ENCODE results near the gene ISL2. TPM values are rescaled to one million over a fixed set of nuclear protein-coding genes. Genes with fewer than 3 reads are reported as not detected.

ISL2 gene
- polyA plus RNA-seq, 3 donors = 0.40 to 2.3 (median 0.52) TPM

DNA sequence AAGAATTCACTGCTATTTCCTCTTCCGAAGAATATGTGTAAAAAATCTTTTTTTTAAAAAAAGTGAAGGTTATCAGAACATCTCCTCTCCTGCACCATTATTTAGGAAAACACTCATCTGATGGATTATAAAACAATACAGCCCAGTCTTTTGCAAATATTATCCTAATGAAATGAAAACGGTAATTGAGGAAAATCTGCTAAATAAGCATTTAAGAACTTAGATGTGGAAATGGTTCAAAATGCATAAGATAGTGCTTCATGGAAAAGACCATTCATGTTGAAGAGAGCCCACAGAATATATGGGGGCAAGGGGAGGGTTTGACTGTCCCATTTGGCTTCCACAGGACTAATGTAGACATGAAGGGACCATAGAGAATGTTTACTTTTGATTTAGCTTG, 47.8 kb downstream of the ISL2 start:
- no peak overlapping the region for H3K4me3 Mint-ChIP-seq
- no peaks in the 10 kb centered on the region for H4K20me1 ChIP-seq (ENCODE audit: insufficient read depth, low read length)
- no peaks in the 10 kb centered on the region for H3K79me2 ChIP-seq (ENCODE audit: insufficient read depth, low read length)
- no peak overlapping the region for H2AFZ ChIP-seq (ENCODE audit: insufficient read depth, low read depth, low read length, poor library complexity, severe bottlenecking)
- no peaks in the 10 kb centered on the region for H3K4me1 ChIP-seq (ENCODE audit: control insufficient read depth in 1 of 2, insufficient read depth in 2 of 2, low read length in 2 of 2)
- no peak overlapping the region for H3K4me3 ChIP-seq (replicated peaks in 1 of 3; ENCODE audit: low read depth in 2 of 3, low read length in 3 of 3)
- H3K9me3 Mint-ChIP-seq = peaks cover 0 to 2% (median 0%) of the 10 kb centered on the region in 7 donors
- no peak overlapping the region for H3K4me2 ChIP-seq (replicated peaks; ENCODE audit: extremely low read depth, low read length, poor library complexity, severe bottlenecking)
- TF ChIP-seq, protein P1, sequence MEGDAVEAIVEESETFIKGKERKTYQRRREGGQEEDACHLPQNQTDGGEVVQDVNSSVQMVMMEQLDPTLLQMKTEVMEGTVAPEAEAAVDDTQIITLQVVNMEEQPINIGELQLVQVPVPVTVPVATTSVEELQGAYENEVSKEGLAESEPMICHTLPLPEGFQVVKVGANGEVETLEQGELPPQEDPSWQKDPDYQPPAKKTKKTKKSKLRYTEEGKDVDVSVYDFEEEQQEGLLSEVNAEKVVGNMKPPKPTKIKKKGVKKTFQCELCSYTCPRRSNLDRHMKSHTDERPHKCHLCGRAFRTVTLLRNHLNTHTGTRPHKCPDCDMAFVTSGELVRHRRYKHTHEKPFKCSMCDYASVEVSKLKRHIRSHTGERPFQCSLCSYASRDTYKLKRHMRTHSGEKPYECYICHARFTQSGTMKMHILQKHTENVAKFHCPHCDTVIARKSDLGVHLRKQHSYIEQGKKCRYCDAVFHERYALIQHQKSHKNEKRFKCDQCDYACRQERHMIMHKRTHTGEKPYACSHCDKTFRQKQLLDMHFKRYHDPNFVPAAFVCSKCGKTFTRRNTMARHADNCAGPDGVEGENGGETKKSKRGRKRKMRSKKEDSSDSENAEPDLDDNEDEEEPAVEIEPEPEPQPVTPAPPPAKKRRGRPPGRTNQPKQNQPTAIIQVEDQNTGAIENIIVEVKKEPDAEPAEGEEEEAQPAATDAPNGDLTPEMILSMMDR (IDR thresholded peaks at IDR 0.05) = no peak
- H3K27me3 ChIP-seq (ENCODE audit: control insufficient read depth in 2 of 2, insufficient read depth in 2 of 2, low read length in 2 of 2) = no peaks in the 10 kb centered on the region
- H3K9ac ChIP-seq (ENCODE audit: insufficient read depth, low read length, poor library complexity, severe bottlenecking) = no peak overlapping the region
- H3K9me3 ChIP-seq (replicated peaks in 1 of 2; ENCODE audit: control insufficient read depth in 1 of 2, insufficient read depth in 1 of 2, low read length in 2 of 2) = no peaks in the 10 kb centered on the region
- H3K27ac ChIP-seq (ENCODE audit: low read depth in 1 of 2, low read length in 2 of 2) = no peak overlapping the region
- H3K4me1 Mint-ChIP-seq = no peaks in the 10 kb centered on the region
- no peak for DNase-seq
- intact Hi-C loops (cut with micrococcal nuclease) = no loop called here
- H3K27ac Mint-ChIP-seq = no peak overlapping the region
- peaks cover 0 to 1% (median 0%) of the 10 kb centered on the region in 3 donors for H3K27me3 Mint-ChIP-seq (ENCODE audit: low read depth in 3 of 3)
- H3K36me3 Mint-ChIP-seq = peaks cover 10 to 28% of the 10 kb centered on the region in 2 donors
- peaks cover 0 to 2% of the 10 kb centered on the region in 2 donors for H3K36me3 ChIP-seq (replicated peaks in 1 of 2; ENCODE audit: control insufficient read depth in 1 of 2, insufficient read depth in 2 of 2, low read length in 2 of 2)
- WGBS (ENCODE audit: insufficient coverage) = no CpG with 5 or more reads among the region's 2 CpGs

DNA sequence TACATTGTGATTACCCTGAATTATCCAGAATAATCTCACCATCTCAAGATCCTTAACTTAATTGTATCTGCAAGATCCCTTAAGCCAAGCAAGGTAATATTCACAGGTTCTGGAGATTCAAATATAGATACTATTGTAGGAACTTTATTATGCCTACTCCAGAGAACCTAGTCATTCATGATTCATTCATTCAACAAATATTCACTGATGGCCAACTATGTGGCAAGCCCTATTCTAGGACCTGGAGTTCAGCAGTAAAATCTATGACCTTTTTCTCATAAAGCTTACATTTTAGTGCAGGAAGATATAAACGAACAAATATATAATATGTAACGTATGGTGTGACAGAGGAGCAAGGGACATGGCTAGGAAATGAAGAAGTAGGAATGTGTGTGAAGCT, 49.6 kb downstream of the ISL2 start:
- Histone ChIP-seq H3K4me2 (replicated peaks; ENCODE audit: extremely low read depth, low read length, poor library complexity, severe bottlenecking) (no peak overlapping the region), H3K9ac (ENCODE audit: insufficient read depth, low read length, poor library complexity, severe bottlenecking) (no peak overlapping the region), H3K4me3 (replicated peaks in 1 of 3; ENCODE audit: low read depth in 2 of 3, low read length in 3 of 3) (no peak overlapping the region), H3K27me3 (ENCODE audit: control insufficient read depth in 2 of 2, insufficient read depth in 2 of 2, low read length in 2 of 2) (no peaks in the 10 kb centered on the region), H4K20me1 (ENCODE audit: insufficient read depth, low read length) (no peaks in the 10 kb centered on the region), H3K9me3 (replicated peaks in 1 of 2; ENCODE audit: control insufficient read depth in 1 of 2, insufficient read depth in 1 of 2, low read length in 2 of 2) (no peaks in the 10 kb centered on the region), H2AFZ (ENCODE audit: insufficient read depth, low read depth, low read length, poor library complexity, severe bottlenecking) (no peak overlapping the region), H3K27ac (ENCODE audit: low read depth in 1 of 2, low read length in 2 of 2) (no peak overlapping the region), H3K36me3 (replicated peaks in 1 of 2; ENCODE audit: control insufficient read depth in 1 of 2, insufficient read depth in 2 of 2, low read length in 2 of 2) (peaks cover 0 to 2% of the 10 kb centered on the region in 2 donors), H3K4me1 (ENCODE audit: control insufficient read depth in 1 of 2, insufficient read depth in 2 of 2, low read length in 2 of 2) (no peaks in the 10 kb centered on the region), H3K79me2 (ENCODE audit: insufficient read depth, low read length) (no peaks in the 10 kb centered on the region)
- intact Hi-C loops (cut with micrococcal nuclease) = no loop called here
- H3K9me3 Mint-ChIP-seq = peaks cover 0 to 2% (median 0%) of the 10 kb centered on the region in 7 donors
- no peak for DNase-seq
- H3K36me3 Mint-ChIP-seq = peaks cover 8 to 19% of the 10 kb centered on the region in 2 donors
- no peak overlapping the region for H3K4me3 Mint-ChIP-seq
- TF ChIP-seq, protein P1 (IDR thresholded peaks at IDR 0.05) = no peak
- peaks cover 0 to 1% (median 0%) of the 10 kb centered on the region in 3 donors for H3K27me3 Mint-ChIP-seq (ENCODE audit: low read depth in 3 of 3)
- peaks cover 5% of the 10 kb centered on the region for H3K4me1 Mint-ChIP-seq
- no peak overlapping the region for H3K27ac Mint-ChIP-seq
- whole genome bisulfite sequencing (ENCODE audit: insufficient coverage) = 100% methylated on average over 1 of the region's 2 CpGs
